Gastrocnemius medialis (tissue), 4 donors: ENCODE measurements around the gene CTPS2.

Experiments used
- POLR2A ChIP-seq, 2 donors: fragments of 450-650 bp; IDR thresholded peaks; one replicate each; pipeline ENCODE4 v1.6.1; 2017; ENCODE audit warnings: antibody characterized with exemption in 2 of 2, mild to moderate bottlenecking in 2 of 2, moderate library complexity in 2 of 2
- TF ChIP-seq, protein P1 (sequence below), 5 experiments: fragments of 450-650 bp in 3 of 5; fragments of 200-600 bp in 2 of 5; sonication (generic) in 2 of 5; IDR thresholded peaks in 4 of 5; conservative IDR thresholded peaks in 1 of 5; 1 replicate in 4 of 5; 2 replicates in 1 of 5; pipeline ENCODE4 v1.5.1; 2016 to 2019; ENCODE audit warnings: antibody characterized with exemption in 5 of 5, mild to moderate bottlenecking in 3 of 5, moderate library complexity in 3 of 5

DNA sequence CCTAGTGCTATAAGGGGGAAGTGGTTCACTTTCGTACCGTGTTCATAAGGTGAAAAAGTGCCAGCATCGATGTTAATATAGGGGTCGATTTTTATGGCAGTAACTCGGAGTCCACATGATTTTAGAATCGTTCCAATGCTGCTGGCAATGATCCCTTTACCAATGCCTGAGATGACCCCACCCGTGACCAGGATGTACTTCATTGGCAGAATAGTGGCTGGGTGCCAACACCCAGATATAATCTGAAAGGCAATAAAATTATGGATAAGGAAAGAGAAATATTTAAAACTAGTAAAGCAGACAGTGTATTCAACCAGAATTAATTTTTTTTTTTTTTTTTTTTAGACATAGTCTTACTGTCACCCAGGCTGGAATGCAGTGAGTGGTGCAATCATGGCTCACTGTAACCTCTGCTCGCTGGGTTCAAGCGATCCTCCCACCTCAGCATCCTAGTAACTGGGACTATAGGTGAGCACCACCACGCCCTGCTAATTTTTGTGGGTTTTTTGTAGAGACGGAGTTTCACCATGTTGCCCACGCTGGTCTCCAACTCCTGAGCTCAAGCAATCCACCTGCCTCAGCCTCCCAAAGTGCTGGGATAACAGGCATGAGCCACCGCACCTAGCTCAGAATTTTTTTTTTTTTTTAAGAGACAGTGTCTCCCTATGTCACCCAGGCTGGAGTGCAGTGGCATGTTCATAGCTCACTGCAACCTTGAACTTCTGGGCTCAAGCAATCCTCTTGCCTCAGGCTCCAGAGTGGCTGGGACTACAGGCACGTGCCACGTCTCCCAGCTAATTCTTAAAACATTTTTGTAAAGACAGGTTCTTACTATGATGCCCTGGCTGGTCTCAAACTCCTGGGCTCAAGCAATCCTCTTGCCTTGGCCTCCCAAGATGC is 9.5 kb downstream of the CTPS2 start:
- TF ChIP-seq, protein P1, sequence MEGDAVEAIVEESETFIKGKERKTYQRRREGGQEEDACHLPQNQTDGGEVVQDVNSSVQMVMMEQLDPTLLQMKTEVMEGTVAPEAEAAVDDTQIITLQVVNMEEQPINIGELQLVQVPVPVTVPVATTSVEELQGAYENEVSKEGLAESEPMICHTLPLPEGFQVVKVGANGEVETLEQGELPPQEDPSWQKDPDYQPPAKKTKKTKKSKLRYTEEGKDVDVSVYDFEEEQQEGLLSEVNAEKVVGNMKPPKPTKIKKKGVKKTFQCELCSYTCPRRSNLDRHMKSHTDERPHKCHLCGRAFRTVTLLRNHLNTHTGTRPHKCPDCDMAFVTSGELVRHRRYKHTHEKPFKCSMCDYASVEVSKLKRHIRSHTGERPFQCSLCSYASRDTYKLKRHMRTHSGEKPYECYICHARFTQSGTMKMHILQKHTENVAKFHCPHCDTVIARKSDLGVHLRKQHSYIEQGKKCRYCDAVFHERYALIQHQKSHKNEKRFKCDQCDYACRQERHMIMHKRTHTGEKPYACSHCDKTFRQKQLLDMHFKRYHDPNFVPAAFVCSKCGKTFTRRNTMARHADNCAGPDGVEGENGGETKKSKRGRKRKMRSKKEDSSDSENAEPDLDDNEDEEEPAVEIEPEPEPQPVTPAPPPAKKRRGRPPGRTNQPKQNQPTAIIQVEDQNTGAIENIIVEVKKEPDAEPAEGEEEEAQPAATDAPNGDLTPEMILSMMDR (IDR thresholded peaks at IDR 0.05 in 4 of 5, conservative IDR thresholded peaks at IDR 0.05 in 1 of 5): no peak
- TF ChIP-seq POLR2A (IDR thresholded peaks at IDR 0.05): no peak
